Posterior vena cava (tissue), 2 donors: ENCODE results near the gene MTARC2. TPM values are rescaled to one million over a fixed set of nuclear protein-coding genes. Genes with fewer than 3 reads are reported as not detected.

Source experiments
- DNase-seq: peaks from one replicate; pipeline ENCODE4 v3.0.0-alpha.2; 2020; ENCODE audit warnings: low spot score
- intact Hi-C, 2 donors: fragments of 100-400 bp; cut with DNase I; formaldehyde crosslinking; loops; one replicate each; pipeline versions ENCODE4 v1.14.1 to v1.14.2; 2022 to 2023
- total RNA-seq, 2 donors: library from RNA; stranded (reverse); fragmentation: NEBNext Ultra II Directional; extraction: Animal tissue kit (Norgen Biotek cat#: 25700); gene quantifications; one replicate each; pipeline ENCODE4 v1.2.1, GENCODE V29; 2021
- donor health status: DM: yes; HTN: yes; CAD: no.
- donor health status: DM: yes; HTN: yes; CAD: no.

The MTARC2 gene
- total RNA-seq, 2 donors from 2014 or later: 11.8 to 15.2 TPM

- intact Hi-C loops: no loop called here
- no peak for DNase-seq
These were observed 67.3 kb downstream of the MTARC2 start for GRCh38 chr1:220815409-220815808.

DNA sequence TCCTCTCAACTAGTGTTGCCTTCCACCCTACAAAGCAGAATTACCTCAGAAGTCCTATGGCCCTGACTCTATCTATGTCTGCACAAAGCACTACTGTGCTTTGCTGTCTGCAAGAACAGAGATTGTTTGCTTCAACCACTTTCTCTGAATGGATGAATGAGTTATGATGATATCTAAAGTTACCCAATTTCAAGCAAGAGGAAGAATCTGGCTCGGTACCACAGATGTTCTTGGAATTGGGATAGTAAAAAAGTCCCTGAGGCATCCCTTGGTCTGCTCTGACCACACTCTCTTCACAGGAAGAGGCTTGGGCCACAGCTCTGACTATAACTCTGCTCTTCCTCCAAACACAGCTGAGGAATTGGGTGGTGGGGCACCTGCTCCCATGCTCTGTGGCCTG lies 69.8 kb downstream of the MTARC2 start:
- no peak for DNase-seq
- intact Hi-C loops: no loop called here

DNA sequence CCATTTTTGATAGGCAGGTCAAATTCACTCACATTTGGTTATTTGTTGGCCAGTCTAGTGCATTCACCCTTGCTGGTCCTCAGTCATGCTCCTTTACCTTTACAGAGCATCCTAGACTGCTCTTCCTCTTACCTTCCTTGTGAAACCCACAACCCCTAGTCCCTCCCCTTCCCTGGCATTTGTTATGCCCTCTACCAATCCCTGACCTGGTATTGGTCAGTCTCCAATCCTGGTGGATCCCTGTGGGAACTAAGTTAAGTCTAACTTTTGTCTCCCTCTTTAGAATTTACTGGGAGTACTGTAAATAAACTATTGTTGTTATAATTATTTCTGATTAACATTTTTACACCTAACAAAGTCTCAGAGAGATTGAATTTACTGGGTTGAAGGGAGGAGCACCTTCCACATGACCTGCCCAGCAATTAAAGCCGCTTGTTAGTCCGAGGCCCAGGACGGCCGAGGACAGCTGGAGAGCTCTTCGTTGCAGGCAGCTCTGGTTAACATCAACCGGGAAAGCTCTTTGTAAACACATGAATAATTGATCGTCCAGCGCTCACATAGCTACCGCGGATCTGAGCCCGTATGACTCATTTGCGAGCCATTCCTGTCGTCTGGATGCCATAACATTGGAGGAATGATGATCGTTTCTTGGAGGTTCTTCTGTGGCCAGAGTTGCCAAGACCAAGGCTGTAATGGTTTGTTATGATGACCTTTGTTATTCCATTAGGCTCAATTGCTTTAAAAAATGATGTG lies 70.5 kb downstream of the MTARC2 start:
- peak; percentile 81 for DNase-seq
- intact Hi-C loops: no loop called here

DNA sequence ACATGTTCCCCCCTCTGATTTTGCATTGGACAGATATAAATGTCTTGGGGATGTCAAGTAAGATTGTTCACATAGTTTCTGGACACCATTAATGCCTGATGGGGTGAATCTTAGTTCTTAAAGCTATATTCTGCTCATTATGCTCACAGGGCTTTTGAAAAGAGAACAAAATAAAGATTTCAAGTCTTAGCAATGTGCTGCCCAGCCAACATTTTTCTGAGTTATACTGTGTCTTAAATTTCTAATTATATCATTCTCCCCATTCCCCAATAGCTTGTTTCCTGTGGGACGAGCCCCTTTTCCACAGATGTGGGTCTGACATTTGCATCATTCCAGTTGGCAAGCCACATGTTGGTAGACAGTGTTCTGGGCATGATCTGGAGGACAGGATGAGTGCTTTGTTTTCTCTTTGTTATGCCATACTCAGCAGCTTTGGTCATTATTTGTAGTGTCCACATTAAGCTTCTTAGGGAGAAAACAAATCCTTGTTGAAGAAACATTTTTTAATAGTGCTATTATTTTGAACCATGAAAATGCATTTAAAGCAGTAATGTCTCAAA lies 71.4 kb downstream of the MTARC2 start:
- no peak for DNase-seq
- intact Hi-C loops: no loop called here

DNA sequence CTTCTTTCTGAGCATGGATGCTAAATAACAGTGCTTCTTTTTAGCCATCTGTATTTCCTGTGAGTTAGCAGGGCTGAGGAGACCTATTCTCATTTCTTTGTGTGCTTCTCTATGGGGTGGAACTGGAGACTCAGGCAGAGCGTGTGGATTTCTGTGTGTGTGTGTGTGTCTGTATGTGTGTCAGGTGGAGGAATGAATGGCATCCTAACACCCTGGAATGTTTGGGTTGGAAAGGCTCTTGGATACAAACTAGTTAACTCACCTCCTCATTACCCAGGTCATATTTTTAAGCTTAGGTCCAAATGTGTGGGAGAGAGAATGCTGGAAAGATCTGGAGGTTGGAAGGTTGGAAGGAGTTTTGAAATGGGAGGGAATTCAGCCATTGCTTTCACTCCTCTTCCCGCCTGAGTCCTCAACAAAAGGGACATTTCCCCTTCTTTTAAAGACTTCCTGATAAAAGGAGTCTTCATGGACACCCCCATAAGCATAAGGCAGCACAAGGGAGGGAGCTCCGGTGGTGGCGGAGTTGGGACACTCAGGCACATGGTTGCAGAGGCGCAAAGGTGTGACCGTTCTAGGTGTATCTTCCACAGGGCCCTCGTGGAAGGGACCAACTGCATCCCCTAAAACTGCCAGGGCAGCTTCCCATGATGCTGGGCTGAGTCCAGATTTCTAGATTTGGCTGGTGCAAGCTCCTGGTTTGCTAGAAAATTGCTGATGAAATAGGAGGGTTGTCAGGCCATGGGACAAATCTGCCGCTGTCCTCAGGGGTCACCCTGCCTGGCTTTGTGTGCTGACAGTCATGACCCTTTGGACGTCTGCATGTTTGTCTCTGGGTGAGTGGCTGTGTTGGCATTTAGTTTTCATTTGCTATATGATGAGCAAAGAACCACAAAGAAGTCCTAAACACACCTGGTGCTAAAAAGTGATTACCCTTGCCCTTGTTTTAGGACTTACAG lies 76.2 kb downstream of the MTARC2 start:
- no peak for DNase-seq
- intact Hi-C loops: no loop called here

DNA sequence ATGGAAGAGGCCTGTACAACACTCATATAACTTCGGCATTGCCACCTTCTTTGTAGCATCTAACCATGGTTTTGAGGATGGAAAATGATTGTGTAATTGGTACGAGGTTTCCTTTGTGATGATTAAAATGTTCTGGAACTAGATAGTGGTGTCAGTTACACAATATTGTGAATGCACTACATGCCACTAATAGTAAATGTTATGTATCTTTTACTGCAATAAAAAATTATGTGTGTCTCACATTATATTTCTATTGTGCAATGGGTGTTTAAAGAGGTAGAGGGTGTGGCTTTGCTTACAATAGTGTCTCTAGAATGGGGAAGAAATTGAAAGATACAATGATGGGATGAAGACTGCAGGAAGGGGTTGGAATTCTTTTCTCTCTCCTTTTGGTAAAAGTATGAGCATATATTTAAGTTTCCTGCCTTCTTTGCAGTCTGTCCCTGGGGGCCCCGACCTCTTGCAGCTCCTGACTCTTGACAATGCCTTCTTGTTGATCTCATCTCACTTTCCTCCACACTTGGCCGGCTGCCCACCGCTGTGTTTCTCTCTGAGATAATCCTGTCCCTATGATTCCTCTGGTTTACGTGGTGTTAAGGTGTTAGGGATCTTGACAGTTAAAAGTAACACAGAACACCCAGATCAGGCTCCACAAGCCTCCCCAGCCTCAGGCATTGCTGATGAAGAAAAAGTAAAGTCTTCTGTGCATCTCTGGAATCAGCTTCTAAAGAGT lies 77.9 kb downstream of the MTARC2 start:
- intact Hi-C loops: no loop called here
- DNase-seq: no peak

DNA sequence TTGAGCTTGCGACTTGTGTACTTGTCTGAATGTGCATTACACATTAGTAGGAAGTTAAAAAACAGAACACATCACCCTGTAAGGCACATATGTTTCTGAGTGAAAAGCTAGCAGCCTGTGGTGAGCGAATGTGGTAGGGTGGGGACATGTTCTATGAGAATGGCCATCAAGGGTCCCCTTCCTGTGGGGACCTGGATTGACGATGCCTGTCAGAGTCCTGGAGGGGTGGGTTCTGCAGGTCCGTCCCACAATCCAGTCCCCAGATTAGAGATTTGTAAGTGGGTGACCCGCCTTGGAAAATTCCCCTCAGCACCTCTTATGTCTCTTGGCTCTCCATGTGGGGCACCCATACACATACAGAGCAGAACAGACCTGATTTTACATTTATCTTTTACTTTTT lies 78.6 kb downstream of the MTARC2 start:
- DNase-seq: no peak
- intact Hi-C loops: no loop called here

DNA sequence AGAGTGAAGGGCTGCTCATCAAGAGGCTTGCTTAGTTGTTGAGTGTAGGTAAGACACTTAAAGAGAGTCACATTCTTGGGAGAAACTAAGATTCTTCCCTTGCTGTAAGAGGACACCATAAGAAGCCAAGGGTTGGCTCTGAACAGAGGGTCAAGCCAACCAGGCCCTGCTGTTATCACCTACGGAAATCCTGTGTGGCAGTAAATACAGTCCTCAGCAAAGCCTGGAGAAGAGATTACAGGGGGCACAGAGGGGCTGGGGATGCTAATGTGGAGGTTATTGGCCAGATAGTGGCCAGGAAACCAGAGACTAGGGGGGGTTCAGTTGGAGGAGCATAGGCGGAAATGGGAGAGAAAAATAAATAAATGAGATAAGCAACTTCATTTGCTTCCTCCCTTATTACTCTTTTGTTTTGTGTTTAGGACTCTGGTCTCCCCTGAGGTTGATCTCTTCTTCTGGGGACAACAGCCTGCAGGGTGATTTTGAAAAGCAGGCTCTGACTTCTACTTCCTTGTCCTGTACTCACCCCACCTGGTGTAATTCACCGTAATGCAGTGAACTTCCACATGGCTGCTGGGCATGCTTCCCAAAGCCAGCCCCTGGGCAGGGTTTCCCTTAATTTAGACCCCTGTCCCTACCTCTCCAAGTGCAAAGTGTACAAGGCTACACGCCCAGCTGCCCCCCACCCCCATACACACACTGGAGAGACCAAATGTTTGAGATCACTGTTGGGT lies 79.5 kb downstream of the MTARC2 start:
- intact Hi-C loops: no loop called here
- no peak for DNase-seq

GRCh38 chr1:220828179-220828490 lies 80.0 kb downstream of the MTARC2 start:
- intact Hi-C loops: no loop called here
- DNase-seq: no peak

GRCh38 chr1:220828950-220829586 lies 80.9 kb downstream of the MTARC2 start:
- intact Hi-C loops: no loop called here
- DNase-seq: no peak

DNA sequence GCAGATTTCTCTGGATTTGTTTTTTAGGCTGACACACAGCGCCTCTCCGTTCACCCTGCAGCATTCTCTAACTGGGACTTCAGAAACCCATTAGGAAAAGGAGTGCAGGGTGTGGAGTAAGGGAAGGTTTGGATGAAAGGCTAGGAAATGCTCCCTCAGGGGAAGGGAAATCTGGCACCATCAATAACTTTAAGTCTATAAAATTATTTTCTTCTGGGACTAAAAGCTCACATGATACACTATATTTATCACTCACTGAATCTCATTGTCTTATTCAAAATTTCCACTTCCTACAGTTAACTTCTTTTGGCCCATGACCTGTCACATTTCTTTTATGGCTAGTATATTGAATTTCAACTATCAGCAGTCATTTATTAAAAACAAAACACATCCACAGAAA lies 85.3 kb downstream of the MTARC2 start:
- intact Hi-C loops: no loop called here
- DNase-seq: no peak

Other genes with a start within 250 kb of the MTARC2 start
- 10 to 100 TPM; 11.1 to 19.4 TPM for gene MARK1, start 220.2 kb upstream of the MTARC2 start, total RNA-seq
- 1 to 10 TPM; 6.9 to 7.4 TPM for gene C1orf115, start 58.0 kb upstream of the MTARC2 start, total RNA-seq
- gene MTARC1, start 38.6 kb downstream of the MTARC2 start, total RNA-seq: 1 to 10 TPM; 6.7 to 9.2 TPM
- gene HLX, start 131.1 kb downstream of the MTARC2 start, total RNA-seq: 10 to 100 TPM; 16.2 to 22.1 TPM